GM12874 (cell line): ENCODE results near the gene PLXNA4.

ENCODE experiments used
- CTCF ChIP-seq: IDR thresholded peaks from 2 replicates; pipeline ENCODE4 v1.5.1; 2011; ENCODE audit warnings: low read depth, mild to moderate bottlenecking, control low read depth, low read length, moderate library complexity; ENCODE audit not compliant: insufficient read depth

The PLXNA4 gene

DNA sequence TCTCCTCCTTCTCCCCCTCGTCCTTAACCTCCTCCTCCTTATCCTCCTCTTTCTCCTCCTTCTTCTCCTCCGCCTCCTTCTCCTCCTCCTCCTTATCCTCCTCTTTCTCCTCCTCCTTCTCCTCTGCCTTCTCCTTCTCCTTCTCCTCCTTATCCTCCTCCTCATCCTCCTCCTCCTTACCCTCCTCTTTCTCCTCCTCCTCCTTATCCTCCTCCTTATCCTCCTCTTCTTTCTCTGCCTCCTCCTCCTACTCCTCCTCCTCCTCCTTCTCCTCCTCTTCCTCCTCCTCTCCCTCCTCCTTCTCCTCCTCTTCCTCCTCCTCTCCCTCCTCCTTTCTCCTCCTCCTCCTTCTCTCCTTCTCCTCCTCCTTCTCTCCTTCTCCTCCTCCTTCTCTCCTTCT, 14.5 kb downstream of the PLXNA4 start:
- TF ChIP-seq CTCF, result no peak

DNA sequence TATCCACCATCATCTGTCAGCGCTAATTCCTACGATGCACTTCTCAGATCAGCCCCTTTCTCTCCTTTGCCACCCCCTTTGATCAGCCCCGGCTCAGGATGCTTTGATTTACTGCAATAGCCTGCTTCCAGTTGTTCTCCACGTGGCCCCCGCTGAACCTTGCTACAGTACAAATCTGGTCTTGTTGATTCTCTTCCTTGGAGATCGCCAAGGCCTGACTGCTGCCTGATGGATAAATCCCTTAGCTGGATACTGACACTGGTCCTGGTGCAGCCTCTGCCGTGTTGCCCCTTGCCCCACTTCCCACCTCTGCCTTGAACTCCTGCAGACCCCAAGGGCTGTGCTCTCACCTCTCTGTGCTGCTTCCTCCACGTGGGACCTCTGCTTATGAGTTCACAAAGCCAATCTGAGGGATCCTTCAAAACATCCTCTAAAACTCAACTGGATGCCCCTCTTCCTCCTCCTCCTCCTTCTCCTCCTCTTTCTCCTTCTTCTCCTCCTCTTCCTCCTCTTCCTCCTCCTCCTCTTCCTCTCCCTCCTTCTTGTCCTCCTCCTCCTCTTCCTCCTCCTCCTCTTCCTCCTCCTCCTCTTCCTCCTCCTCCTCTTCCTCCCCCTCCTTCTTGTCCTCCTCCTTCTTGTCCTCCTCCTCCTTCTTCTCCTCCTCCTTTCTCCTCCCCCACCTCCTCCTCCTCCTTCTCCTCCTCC, 15.3 kb downstream of the PLXNA4 start:
- TF ChIP-seq CTCF, result no peak

DNA sequence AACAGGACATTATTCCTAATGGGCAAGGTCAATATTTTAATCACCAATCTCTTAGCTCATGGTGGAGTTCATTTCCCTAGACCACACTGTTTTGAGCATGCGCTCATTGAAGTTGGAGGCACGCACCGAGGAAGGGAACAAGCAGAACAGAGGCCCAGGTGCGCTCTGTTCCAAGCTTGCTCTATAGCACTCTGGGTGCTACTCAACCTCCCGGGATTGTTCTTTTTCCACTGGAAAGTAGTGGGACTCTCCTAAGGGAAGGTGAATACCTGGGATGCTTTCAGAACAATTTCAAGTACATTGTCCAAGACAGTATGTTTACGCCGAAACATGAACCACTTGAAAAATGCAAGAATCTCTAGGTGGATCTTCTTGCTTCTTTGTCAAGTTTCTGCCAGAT, 16.2 kb downstream of the PLXNA4 start:
- TF ChIP-seq CTCF, result no peak

DNA sequence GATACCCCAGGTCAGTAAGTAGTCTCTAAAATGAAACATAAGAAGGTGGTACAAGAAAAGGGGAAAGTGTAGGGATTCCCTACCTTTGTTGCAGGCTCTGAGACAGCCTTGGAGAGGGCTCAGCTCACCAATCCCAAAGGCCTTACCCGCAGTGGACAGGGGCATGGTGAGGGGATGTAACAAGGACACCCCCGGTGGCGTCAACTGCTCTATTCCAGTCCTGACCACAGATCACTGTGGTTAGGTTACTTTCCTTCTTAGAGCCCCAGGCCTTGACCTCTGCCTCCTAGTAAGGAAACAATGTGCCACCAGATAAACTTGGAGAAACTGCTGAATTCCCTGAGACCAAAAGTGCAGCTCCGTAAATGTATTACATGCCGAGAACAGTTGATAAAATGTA, 17.5 kb downstream of the PLXNA4 start:
- TF ChIP-seq CTCF, result no peak

GRCh38 chr7:132557489-132558044, 18.7 kb downstream of the PLXNA4 start:
- no peak for TF ChIP-seq CTCF

DNA sequence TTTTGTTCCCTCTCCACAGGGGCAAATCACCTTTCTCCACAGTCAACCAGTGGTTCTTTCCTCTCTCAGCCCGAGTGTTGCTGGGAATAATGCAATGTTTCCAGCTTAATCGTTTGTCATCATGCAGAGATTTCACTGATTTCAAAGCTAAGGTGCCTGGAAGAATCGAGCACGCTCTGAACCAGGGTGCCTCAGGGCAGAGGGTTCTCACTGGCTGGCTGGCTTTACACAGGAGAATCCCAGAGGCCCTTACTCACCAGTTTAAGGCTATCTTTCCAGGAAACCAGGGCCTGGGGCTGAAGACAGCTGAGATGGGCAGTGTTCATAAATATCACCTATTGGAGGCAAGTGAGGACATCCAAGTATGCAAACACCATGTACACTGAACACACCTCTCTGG, 21.8 kb downstream of the PLXNA4 start:
- TF ChIP-seq CTCF, result no peak

GRCh38 chr7:132553031-132553430, 23.2 kb downstream of the PLXNA4 start:
- no peak for TF ChIP-seq CTCF
